Fibroblast of gingiva (primary cell): ENCODE results near the gene GOLGA1.

Source experiments
- DNase-seq: peaks from one replicate; pipeline ENCODE4 v3.0.0-alpha.2; 2011; ENCODE audit warnings: low read depth

The GOLGA1 gene

GRCh38 chr9:124882231-124882630 is 58.7 kb downstream of the GOLGA1 start:
- DNase-seq, result no peak

- DNase-seq, result no peak
Observed at GRCh38 chr9:124881138-124881743, 59.6 kb downstream of the GOLGA1 start.

- DNase-seq, result no peak
Observed at GRCh38 chr9:124880501-124880900, 60.4 kb downstream of the GOLGA1 start.

GRCh38 chr9:124879226-124879625 is 61.7 kb downstream of the GOLGA1 start:
- DNase-seq, result no peak

GRCh38 chr9:124878518-124878917 is 62.4 kb downstream of the GOLGA1 start:
- no peak for DNase-seq

- DNase-seq, result no peak
Observed at GRCh38 chr9:124878021-124878420, 62.9 kb downstream of the GOLGA1 start.

GRCh38 chr9:124877021-124877782 is 63.7 kb downstream of the GOLGA1 start:
- DNase-seq, result no peak

DNA sequence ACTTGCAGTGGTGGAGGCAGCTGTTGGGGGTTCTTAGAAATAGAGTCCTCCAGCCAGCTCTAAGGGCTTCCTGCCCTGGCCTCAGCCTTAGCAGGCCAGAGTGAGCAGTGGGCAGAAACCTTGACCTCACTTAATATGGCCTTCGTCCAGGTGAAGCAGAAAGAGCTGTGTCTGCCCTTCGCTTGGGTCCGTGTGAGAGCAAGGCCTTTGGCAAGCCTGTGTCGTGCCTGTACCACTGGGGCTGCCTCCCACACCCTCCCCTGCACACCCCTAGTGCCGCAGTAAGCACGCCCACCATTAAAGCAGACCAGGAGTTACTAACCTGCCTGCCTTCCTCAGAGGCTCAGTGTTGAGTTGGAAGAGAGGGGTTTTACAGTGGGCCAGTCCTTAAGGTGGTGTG is 65.4 kb downstream of the GOLGA1 start:
- DNase-seq, result no peak

- no peak for DNase-seq
Observed at GRCh38 chr9:124873664-124874063, 67.2 kb downstream of the GOLGA1 start.

DNA sequence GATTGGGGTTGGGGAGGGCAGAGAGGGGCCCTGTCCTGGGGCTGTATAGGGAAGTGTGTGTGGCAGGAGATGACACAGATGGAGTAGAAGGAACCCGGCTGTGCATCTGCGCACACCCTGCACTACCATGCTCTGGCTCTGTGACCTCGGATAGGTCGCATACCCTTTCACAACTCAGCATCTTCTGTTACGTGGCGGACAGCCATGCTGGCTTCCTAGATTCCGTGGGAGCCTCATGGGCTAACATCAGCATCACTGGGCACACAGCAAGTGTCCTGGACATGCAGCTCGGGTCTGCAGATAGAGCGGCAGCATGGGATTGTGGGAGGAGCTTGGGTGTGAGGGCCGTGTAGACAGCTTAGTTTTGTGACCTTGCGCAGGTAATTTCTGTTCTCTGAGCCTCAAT is 69.7 kb downstream of the GOLGA1 start:
- no peak for DNase-seq

DNA sequence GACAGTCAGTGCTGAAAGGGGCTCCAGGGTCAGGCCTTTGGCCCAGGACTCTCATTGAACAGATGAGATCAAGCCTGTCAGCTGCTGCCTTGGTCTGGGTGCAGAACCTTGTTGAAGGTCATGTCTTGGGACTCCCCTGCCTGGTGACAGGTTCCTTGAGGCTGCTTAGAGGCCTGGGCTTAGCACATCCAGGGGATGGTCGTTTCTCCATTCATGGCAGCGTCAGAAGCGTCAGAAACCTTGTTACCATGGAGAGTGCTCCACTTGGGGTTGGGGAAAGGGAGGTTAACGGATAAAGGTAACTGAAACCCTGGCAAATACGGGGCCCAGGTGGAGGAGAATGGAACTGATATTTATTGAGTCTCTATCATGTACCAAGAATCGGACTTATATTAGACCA is 70.2 kb downstream of the GOLGA1 start:
- no peak for DNase-seq

DNA sequence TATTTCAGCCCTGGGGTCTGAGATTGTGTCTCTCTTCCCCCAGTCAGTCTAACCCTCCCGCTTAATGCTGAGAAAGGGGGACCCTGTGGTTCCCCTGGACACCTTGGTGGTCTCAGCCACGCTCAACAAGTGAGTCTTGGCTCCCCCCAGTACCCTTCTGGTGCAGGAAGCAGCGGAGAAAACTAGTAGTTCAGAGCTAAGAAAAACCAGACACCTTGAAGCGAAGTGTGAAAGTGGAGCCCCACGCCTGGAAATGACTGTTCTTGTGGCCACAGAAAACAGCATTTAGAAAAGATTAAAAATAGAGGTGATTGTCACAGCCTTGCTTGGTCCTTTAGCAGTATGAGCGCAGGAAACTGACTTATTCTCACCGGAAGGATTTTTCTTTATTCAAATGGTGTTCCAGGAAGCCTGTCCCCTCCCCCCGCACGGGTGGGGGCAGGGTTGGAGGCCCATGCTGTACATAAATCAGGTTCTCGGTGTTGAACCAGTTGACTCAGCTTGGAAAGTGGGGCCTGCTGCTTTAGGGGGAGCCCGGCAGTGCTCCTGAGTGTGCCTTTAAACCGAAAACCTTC is 70.8 kb downstream of the GOLGA1 start:
- DNase-seq, result no peak

DNA sequence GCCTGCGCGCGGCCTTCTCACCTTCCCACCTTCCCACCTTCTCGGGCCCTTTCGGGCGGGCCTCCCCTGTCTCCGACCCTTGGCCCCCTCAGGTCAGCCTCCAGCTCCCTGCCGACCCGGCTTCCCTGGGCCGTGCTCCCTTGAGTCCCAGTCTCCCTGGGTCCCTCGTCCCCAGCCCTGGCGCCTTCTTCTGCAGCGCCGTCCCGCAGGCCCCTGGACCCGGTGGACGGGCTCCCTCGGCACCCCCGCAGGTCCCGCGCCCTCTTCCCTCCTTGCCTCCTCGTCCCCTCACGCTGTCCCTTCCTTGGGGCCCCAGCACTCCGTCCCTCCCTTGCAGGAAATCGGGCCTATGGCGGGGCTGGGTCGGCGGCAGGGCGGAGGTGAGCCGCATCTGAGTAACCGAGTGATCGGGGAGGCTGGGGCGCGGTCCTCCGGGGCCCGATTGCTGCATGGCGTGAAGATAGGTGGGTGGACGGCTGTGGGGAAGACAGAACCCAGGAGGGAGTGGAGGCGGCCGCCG is 71.4 kb downstream of the GOLGA1 start:
- DNase-seq, result no peak

DNA sequence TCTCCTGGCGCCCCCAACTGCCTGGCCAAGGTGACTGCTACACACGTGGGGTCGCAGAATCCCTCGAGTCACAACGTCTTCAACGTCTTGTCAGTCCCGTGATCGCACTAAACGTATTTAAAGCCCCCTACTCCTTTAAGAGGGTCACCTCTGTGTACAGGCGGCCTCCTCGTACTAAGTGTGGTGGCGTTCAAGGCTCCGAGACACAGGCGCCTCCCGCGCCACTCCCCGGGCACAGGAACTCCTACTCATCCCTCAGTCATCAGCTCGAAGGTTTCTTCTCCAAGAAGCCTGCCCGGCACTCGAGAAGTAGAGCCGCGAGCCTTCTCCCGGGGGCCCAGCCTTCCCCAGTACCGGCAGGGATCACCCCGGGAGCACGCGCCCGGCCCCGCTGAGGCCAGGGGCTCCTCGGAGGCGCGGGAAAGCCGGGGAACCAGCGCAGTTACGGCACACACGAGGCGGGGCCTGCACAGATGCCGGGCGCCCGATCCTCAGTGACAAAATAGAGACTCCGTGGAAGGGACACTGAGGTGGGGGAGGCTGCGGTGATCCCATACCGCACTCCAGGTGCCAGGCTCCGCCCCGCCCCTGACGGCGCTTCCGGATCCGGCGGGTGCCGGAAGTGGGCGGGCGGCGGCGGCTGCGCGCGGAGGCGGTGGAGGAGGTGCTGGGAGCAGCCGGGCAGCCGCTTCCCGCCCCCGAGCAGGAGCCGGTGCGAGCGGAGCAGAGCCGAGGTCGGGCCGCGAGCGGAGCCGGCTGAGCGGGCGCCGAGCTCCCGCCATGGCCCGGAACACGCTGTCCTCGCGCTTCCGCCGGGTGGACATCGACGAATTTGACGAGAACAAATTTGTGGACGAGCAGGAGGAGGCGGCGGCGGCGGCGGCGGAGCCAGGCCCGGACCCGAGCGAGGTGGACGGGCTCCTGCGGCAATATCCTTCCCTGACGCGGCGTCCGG is 72.1 kb downstream of the GOLGA1 start:
- DNase-seq, result peak; percentile 77

DNA sequence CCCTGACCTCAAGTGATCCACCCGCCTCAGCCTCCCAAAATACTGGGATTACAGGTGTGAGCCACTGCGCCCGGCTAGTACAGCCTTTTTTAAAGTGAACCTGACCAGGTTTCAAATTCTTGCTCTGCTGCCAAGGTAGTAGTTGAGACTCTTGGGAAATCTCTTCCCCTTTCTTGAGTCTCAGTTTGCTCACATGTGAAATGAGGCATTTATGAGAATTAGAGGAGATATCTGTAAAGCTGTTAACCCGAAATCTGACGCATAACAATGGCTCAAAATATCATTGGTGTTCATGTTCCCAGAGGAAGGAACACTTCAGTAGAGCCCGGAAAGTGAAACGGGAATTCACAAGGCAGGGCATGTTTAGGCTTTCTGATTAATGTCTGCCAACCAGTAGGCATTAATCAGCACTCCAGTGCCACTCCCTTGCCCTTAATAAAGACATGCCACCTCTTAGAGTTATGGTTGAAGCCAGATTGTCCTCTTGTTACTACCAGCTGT is 77.5 kb downstream of the GOLGA1 start:
- no peak for DNase-seq

DNA sequence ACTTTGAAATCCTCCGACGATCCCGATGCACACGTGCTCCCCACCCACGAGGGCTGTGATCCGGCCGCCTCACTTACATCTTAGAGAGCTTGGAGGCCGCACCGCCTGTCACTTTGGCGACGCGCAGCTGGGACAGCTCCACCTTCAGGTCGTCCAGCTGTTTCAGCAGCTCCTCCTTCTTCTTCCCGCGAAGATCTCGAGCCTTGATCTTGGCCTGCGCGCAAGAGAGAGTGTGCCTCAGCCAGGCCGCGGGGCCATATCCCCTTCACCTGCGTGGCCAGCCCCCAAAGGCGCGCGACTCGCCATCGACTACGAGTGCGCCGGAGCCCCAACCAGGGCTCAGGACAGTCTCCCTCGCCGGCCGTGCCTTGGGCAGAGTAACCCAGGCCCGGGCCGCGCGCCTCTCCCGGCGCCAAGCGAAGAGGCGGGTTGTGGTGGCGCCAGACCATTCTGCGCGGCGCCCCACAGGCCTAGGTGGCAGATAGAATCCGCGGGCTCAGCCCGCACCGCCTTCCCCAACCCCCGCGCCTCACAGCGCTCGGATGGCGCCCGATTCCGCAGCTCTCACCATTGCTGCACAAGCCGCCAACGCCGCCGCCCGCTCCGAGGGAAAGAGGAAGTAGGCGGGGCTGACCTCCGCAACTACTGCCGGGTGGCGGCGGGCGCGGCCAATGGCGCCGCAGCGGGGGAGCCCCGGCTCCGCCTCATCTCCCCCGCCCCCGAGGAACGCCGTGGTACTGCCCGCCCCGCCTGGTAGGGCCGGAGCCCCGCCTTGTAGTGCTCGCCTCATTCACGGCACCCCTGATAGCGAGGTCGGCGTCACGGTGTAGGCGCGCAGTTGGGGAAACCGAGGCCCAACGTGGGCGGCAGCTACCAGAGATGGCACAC is 79.3 kb downstream of the GOLGA1 start, which contains the start of the genes ARPC5L and RPL35:
ARPC5L (plus strand) TSS at position 789 of the 888 bp plus-strand sequence. CDS start 7,161 bp downstream, outside the sequence.
RPL35 (minus strand) TSS at position 616 of the 888 bp plus-strand sequence; CDS start at position 571, 45 bp downstream.
- peak; percentile 92 for DNase-seq

GRCh38 chr9:124860582-124861341 is 80.1 kb downstream of the GOLGA1 start:
- DNase-seq, result no peak

- no peak for DNase-seq
Observed at GRCh38 chr9:124859803-124860581, 80.9 kb downstream of the GOLGA1 start.
